HCT116 (cell line): ENCODE results near the gene MDM2. TPM values are rescaled to one million over a fixed set of nuclear protein-coding genes. Genes with fewer than 3 reads are reported as not detected.

ENCODE experiments used
- ATAC-seq: fragments of 200-7000 bp; cut with Tn5 transposase; 2 replicates; pipeline ENCODE4 v1.9.1; 2020; ENCODE audit warnings: mild to moderate bottlenecking, moderate library complexity
- BruUV-seq: library from RNA; stranded (reverse); fragments of 400-500 nt; replicated peaks from 2 replicates; lab custom pipeline; 2021; lab: Mats Ljungman, UMichigan
- CTCF ChIA-PET: fragments of 300-600 bp; sonication (Branson Sonifier 250); formaldehyde crosslinking; loops from one replicate; lab custom pipeline; 2021; ENCODE audit warnings: antibody characterized with exemption; lab: Charles Lee
- POLR2A ChIA-PET: fragments of 300-600, 350-600 bp; sonication (Branson Sonifier 250); formaldehyde crosslinking; loops from one replicate; lab custom pipeline; 2021; ENCODE audit warnings: antibody characterized with exemption; lab: Charles Lee
- RAD21 ChIA-PET, 2 experiments: fragments of 300-600 bp; sonication (Branson Sonifier 250); formaldehyde crosslinking; loops; one replicate each; lab custom pipeline; 2023; ENCODE audit warnings: low total read pairs in 2 of 2; ENCODE audit not compliant: uncharacterized antibody in 2 of 2, unreplicated experiment in 2 of 2, low non-redundant PET in 1 of 2; lab: Charles Lee
- DNase-seq: peaks from one replicate; pipeline ENCODE4 v3.0.0-alpha.2; 2010; ENCODE audit warnings: low read depth, low spot score
- H2AFZ ChIP-seq: fragments of 200-600 bp; shearing (Covaris generic), sonication (generic); 2 replicates; pipeline ENCODE4 v1.6.1; 2017; ENCODE audit warnings: low read depth, mixed run types, mixed read lengths, antibody characterized with exemption, low read length; ENCODE audit not compliant: poor library complexity, severe bottlenecking
- H3K27ac ChIP-seq: 2 replicates; pipeline ENCODE4 v1.5.1; 2012; ENCODE audit warnings: low read depth, low read length
- H3K27me3 ChIP-seq: fragments of 200-600 bp; sonication (generic); 2 replicates; pipeline ENCODE4 v1.6.1; 2016; ENCODE audit warnings: mixed run types, low read length, mixed read lengths; ENCODE audit not compliant: insufficient read depth
- H3K36me3 ChIP-seq, 2 experiments: fragments of 200-500 bp in 1 of 2; fragments of 200-600 bp in 1 of 2; sonication (Bioruptor generic) in 1 of 2; sonication (generic) in 1 of 2; 2 replicates each; pipeline versions ENCODE4 v1.5.1 to v1.6.1; 2014 to 2016; ENCODE audit warnings: low read length in 2 of 2, inconsistent platforms in 1 of 2, mixed read lengths in 1 of 2, mixed run types in 1 of 2; ENCODE audit not compliant: insufficient read depth in 2 of 2, control insufficient read depth in 1 of 2
- H3K4me1 ChIP-seq, 2 experiments: fragments of 200-600 bp in 1 of 2; sonication (generic) in 1 of 2; 2 replicates each; pipeline versions ENCODE4 v1.5.1 to v1.6.1; 2012 to 2017; ENCODE audit warnings: low read length in 2 of 2, inconsistent platforms in 1 of 2, mild to moderate bottlenecking in 1 of 2, mixed read lengths in 1 of 2, mixed run types in 1 of 2, moderate library complexity in 1 of 2; ENCODE audit not compliant: insufficient read depth in 2 of 2, control insufficient read depth in 1 of 2
- H3K4me2 ChIP-seq: fragments of 200-600 bp; sonication (generic); 2 replicates; pipeline ENCODE4 v1.6.1; 2017; ENCODE audit warnings: mixed run types, low read length, mixed read lengths
- H3K4me3 ChIP-seq, 2 experiments: fragments of 200-600 bp in 1 of 2; sonication (generic) in 1 of 2; replicated peaks in 1 of 2; 2 replicates each; pipeline ENCODE4 v1.5.1; 2011 to 2016; ENCODE audit warnings: low read length in 2 of 2, control low read depth in 1 of 2, low read depth in 1 of 2, mild to moderate bottlenecking in 1 of 2, mixed read lengths in 1 of 2, mixed run types in 1 of 2
- H3K79me2 ChIP-seq: fragments of 200-600 bp; sonication (generic); 2 replicates; pipeline ENCODE4 v1.6.1; 2017; ENCODE audit warnings: mild to moderate bottlenecking, mixed run types, low read length, moderate library complexity, mixed read lengths; ENCODE audit not compliant: insufficient read depth
- H3K9ac ChIP-seq: fragments of 200-600 bp; sonication (generic); 2 replicates; pipeline ENCODE4 v1.6.1; 2016; ENCODE audit warnings: low read length, mixed read lengths
- H3K9me2 ChIP-seq: fragments of 200-600 bp; sonication (generic), shearing (Covaris generic); 2 replicates; pipeline ENCODE4 v1.6.1; 2017; ENCODE audit warnings: mixed run types, mild to moderate bottlenecking, moderate library complexity; ENCODE audit not compliant: insufficient read depth
- H3K9me3 ChIP-seq, 2 experiments: fragments of 200-500 bp in 1 of 2; fragments of 200-600 bp in 1 of 2; sonication (Bioruptor generic) in 1 of 2; sonication (generic) in 1 of 2; 2 replicates each; pipeline ENCODE4 v1.6.1; 2014 to 2017; ENCODE audit warnings: low read length in 2 of 2, mixed read lengths in 2 of 2, inconsistent platforms in 1 of 2, low read depth in 1 of 2, mild to moderate bottlenecking in 1 of 2, mixed run types in 1 of 2, moderate library complexity in 1 of 2; ENCODE audit not compliant: control insufficient read depth in 1 of 2, insufficient read depth in 1 of 2
- H4K20me1 ChIP-seq: fragments of 200-600 bp; sonication (generic), shearing (Covaris generic); 2 replicates; pipeline ENCODE4 v1.6.1; 2017; ENCODE audit warnings: mixed run types, mild to moderate bottlenecking, moderate library complexity; ENCODE audit not compliant: insufficient read depth
- ATF3 ChIP-seq: IDR thresholded peaks from 2 replicates; pipeline ENCODE4 v1.6.1; 2012
- CTCF ChIP-seq, 3 experiments: fragments of 200-600 bp in 1 of 3; sonication (generic) in 1 of 3; IDR thresholded peaks in 2 of 3; conservative IDR thresholded peaks in 1 of 3; 2 replicates each; pipeline ENCODE4 v1.5.1; 2012 to 2017; ENCODE audit warnings: low read depth in 2 of 3, low read length in 2 of 3, antibody characterized with exemption in 1 of 3, borderline replicate concordance in 1 of 3, control low read depth in 1 of 3, mild to moderate bottlenecking in 1 of 3, mixed read lengths in 1 of 3, mixed run types in 1 of 3, moderate library complexity in 1 of 3; ENCODE audit not compliant: insufficient read depth in 1 of 3
- ELF1 ChIP-seq: IDR thresholded peaks from 2 replicates; pipeline ENCODE4 v1.6.1; 2012; ENCODE audit warnings: low read depth, borderline replicate concordance
- FOSL1 ChIP-seq: IDR thresholded peaks from 2 replicates; pipeline ENCODE4 v1.6.1; 2012; ENCODE audit warnings: low read depth
- JUND ChIP-seq: IDR thresholded peaks from 2 replicates; pipeline ENCODE4 v1.6.1; 2012
- MAX ChIP-seq: IDR thresholded peaks from 2 replicates; pipeline ENCODE4 v1.6.1; 2012
- POLR2A ChIP-seq: IDR thresholded peaks from 2 replicates; pipeline ENCODE4 v1.7.0; 2011; ENCODE audit warnings: borderline replicate concordance; ENCODE audit not compliant: insufficient read depth, insufficient read length; ENCODE audit errors: extremely low read depth
- POLR2AphosphoS5 ChIP-seq: IDR thresholded peaks from 2 replicates; pipeline ENCODE4 v1.6.1; 2011; ENCODE audit warnings: mild to moderate bottlenecking, low read depth, low read length, moderate library complexity
- SIN3A ChIP-seq: IDR thresholded peaks from 2 replicates; pipeline ENCODE4 v1.6.1; 2012; ENCODE audit warnings: low read depth
- TCF7L2 ChIP-seq: IDR thresholded peaks from 2 replicates; pipeline ENCODE4 v1.7.0; 2011; ENCODE audit warnings: borderline replicate concordance, inconsistent platforms; ENCODE audit not compliant: insufficient read depth, insufficient read length; ENCODE audit errors: extremely low read depth
- YY1 ChIP-seq: IDR thresholded peaks from 2 replicates; pipeline ENCODE4 v1.6.1; 2011; ENCODE audit warnings: low read length, low read depth, moderate library complexity, mild to moderate bottlenecking; ENCODE audit not compliant: insufficient replicate concordance; ENCODE audit errors: extremely low read depth
- ZBTB33 ChIP-seq: IDR thresholded peaks from 2 replicates; pipeline ENCODE4 v1.6.1; 2011; ENCODE audit warnings: mild to moderate bottlenecking, low read length, moderate library complexity; ENCODE audit not compliant: insufficient replicate concordance; ENCODE audit errors: extremely low read depth
- ZNF274 ChIP-seq: fragments of 200-500 bp; sonication (Bioruptor generic); IDR thresholded peaks from 2 replicates; pipeline ENCODE4 v1.6.1; 2014; ENCODE audit warnings: mild to moderate bottlenecking, low read depth, low read length, inconsistent platforms
- intact Hi-C: fragments of 100-400 bp; cut with micrococcal nuclease; formaldehyde crosslinking; loops from 2 replicates; pipeline ENCODE4 v1.10.0; 2022
- total RNA-seq: library from RNA; stranded (reverse); gene quantifications from one replicate; pipeline ENCODE4 v1.2.1, GENCODE V29; 2021; ENCODE audit not compliant: unreplicated experiment

MDM2 gene
- total RNA-seq, 1 experiment from 2014 or later: 170 TPM

- H3K27ac ChIP-seq: no peak overlapping the region
- DNase-seq (no peak), ATAC-seq (no peak)
- H3K9me3 ChIP-seq: no peaks in the 10 kb centered on the region
- no peaks in the 10 kb centered on the region for H3K27me3 ChIP-seq
- no peaks in the 10 kb centered on the region for H3K4me1 ChIP-seq
- no peak overlapping the region for H3K4me2 ChIP-seq
- no peak for TF ChIP-seq ZBTB33
- TF ChIP-seq POLR2AphosphoS5: no peak
- no peak for TF ChIP-seq MAX
- TF ChIP-seq ATF3: no peak
- TF ChIP-seq YY1: no peak
- no peak for TF ChIP-seq POLR2A
- no peak for TF ChIP-seq TCF7L2
- TF ChIP-seq JUND: no peak
- no peak for TF ChIP-seq FOSL1
- no peak for TF ChIP-seq ZNF274
- no peak for TF ChIP-seq SIN3A
- no peak for TF ChIP-seq CTCF (IDR thresholded peaks at IDR 0.05 in 2 of 3, conservative IDR thresholded peaks at IDR 0.05 in 1 of 3; ENCODE audit: borderline replicate concordance in 1 of 3, insufficient read depth in 1 of 3, low read depth in 2 of 3, low read length in 2 of 3)
- TF ChIP-seq ELF1: no peak
- ChIA-PET CTCF (interaction anchor here (1.1 kb wide), 1 partner anchor 9 kb away, joined by 3 read pairs; no protein-coding TSS in a partner anchor), RAD21 (no interaction called here), POLR2A (no interaction called here)
- no TSS peak for BruUV-seq
- peaks cover 59 to 63% of the 10 kb centered on the region in 2 experiments for H3K36me3 ChIP-seq
- no peak overlapping the region for H3K4me3 ChIP-seq
- H3K79me2 ChIP-seq: peaks cover 35% of the 10 kb centered on the region
- no peak overlapping the region for H3K9ac ChIP-seq
- no peak overlapping the region for H2AFZ ChIP-seq
- intact Hi-C loops: no loop called here
- H3K9me2 ChIP-seq: no peaks in the 10 kb centered on the region
- H4K20me1 ChIP-seq: peaks cover 4% of the 10 kb centered on the region
Measured at GRCh38 chr12:68837215-68837614, 29.2 kb downstream of the MDM2 start.
